ENCODE results near the gene HMGXB4. TPM values are rescaled to one million over a fixed set of nuclear protein-coding genes. Genes with fewer than 3 reads are reported as not detected.

HMGXB4 gene
- total and polyA plus RNA-seq, 3 donors from 2014 or later, result 26.5 to 63.4 (median 58.7) TPM

- 93% methylated on average over 7 of the region's 7 CpGs; no CpG with 5 or more reads in 1 of the 2 donors for WGBS, 2 donors
- Histone ChIP-seq H3K4me3 (no peak overlapping the region), H3K36me3 (ENCODE audit: low read depth, missing control alignments) (no peaks in the 10 kb centered on the region)
Observed at GRCh38 chr22:35333220-35333619, 75.9 kb downstream of the HMGXB4 start.

GRCh38 chr22:35334004-35334403, 76.7 kb downstream of the HMGXB4 start:
- no peak overlapping the region for H3K27ac ChIP-seq
- intact Hi-C loops (cut with DNase I; ENCODE audit: low total_unique reads), result no loop called here

More at GRCh38 chr22:35333220-35333619, 75.9 kb downstream of the HMGXB4 start:
- intact Hi-C loops (cut with DNase I; ENCODE audit: low total_unique reads), result no loop called here
- Histone ChIP-seq H3K9me3 (no peaks in the 10 kb centered on the region), H3K4me1 (peaks cover 13% of the 10 kb centered on the region), H3K27ac (no peak overlapping the region), H3K27me3 (no peaks in the 10 kb centered on the region)
- no peak for DNase-seq
- TF ChIP-seq CTCF (IDR thresholded peaks at IDR 0.05), result no peak
- no peak for TF ChIP-seq POLR2A (IDR thresholded peaks at IDR 0.05)

DNA sequence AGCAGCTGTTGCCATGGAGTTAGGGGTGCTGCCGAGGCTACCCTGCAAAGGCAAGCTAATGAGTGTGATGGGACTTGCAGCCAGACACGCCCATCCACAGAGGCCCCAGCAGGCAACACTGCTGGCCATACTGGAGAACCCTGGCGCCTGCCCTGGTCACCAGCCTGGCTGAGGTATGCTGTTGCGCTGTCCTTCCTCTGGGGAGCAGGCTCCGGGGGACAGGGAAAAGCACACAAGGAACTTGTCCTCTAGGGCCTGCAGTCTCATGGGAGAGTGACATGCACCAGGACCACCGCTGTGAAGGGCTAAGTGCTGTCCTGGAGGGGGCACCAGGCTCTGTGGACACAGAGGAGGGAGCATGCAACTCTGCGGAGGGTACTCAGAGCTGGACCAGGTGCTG, 78.2 kb downstream of the HMGXB4 start:
- no peaks in the 10 kb centered on the region for H3K36me3 ChIP-seq (ENCODE audit: low read depth, missing control alignments)
- H3K27ac ChIP-seq, result no peak overlapping the region
- no peaks in the 10 kb centered on the region for H3K27me3 ChIP-seq
- no peak for DNase-seq
- H3K4me3 ChIP-seq, result no peak overlapping the region
- TF ChIP-seq POLR2A (IDR thresholded peaks at IDR 0.05) (no peak), CTCF (IDR thresholded peaks at IDR 0.05) (no peak)
- no peaks in the 10 kb centered on the region for H3K9me3 ChIP-seq
- intact Hi-C loops (cut with DNase I; ENCODE audit: low total_unique reads), result no loop called here
- H3K4me1 ChIP-seq, result peaks cover 10% of the 10 kb centered on the region
- WGBS, 2 donors, result 85 to 88% methylated on average over 4 to 7 of the region's 7 CpGs

More at GRCh38 chr22:35334004-35334403, 76.7 kb downstream of the HMGXB4 start:
- Histone ChIP-seq H3K36me3 (ENCODE audit: low read depth, missing control alignments) (no peaks in the 10 kb centered on the region), H3K4me1 (peaks cover 13% of the 10 kb centered on the region), H3K9me3 (no peaks in the 10 kb centered on the region), H3K4me3 (no peak overlapping the region), H3K27me3 (no peaks in the 10 kb centered on the region)
- DNase-seq, result no peak
- WGBS, 2 donors, result 76 to 77% methylated on average over 3 to 9 of the region's 9 CpGs
- TF ChIP-seq POLR2A (IDR thresholded peaks at IDR 0.05), result no peak
- TF ChIP-seq CTCF (IDR thresholded peaks at IDR 0.05), result no peak

DNA sequence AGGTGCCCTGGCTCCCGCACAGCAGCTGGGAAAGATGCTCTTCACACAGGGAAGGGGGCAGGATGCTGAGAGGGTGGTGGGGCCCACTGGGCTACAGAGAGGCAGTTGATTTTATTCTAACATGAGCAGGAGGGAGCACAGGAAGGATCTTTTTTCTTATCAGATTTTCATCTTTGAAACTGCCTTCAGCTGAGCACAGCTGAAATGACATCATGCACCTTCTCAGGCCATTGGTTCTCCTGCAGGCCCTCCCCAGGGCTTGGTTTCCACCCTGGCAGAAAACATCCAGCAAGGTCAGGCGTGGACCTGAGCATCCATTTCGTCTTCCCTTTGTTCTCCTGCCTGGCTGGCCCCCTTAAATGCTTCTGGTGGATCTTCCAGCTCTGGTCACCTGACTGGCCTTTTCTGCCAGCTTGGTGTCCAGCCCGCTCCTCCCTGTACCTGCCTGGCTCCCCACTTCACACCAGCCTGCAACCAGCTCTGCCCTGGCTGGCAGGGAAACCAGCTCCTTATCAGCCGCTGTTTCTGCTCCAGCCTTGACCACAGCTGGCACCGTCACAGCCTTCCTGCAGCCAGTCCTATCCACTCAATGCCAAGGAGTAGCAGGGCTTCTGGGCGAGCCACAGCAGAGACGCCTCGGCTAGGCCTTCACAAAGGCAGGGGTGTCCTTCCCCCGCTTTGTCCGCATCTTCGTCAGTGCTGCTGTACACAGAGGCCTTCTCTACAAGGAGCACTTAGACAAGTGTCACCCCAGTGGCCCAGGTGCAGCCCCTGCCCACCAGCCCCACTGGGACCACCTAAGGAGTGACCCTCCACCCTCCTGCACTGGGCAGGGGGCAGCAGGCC, 78.9 kb downstream of the HMGXB4 start:
- WGBS, 2 donors, result 56 to 71% methylated on average over 7 to 12 of the region's 12 CpGs
- DNase-seq, result peak; percentile 68
- H3K36me3 ChIP-seq (ENCODE audit: low read depth, missing control alignments), result no peaks in the 10 kb centered on the region
- H3K9me3 ChIP-seq, result no peaks in the 10 kb centered on the region
- no peaks in the 10 kb centered on the region for H3K27me3 ChIP-seq
- H3K4me3 ChIP-seq, result no peak overlapping the region
- no peak for TF ChIP-seq POLR2A (IDR thresholded peaks at IDR 0.05)
- TF ChIP-seq CTCF (IDR thresholded peaks at IDR 0.05), result no peak
- intact Hi-C loops (cut with DNase I; ENCODE audit: low total_unique reads), result no loop called here
- no peak overlapping the region for H3K27ac ChIP-seq
- peaks cover 9% of the 10 kb centered on the region for H3K4me1 ChIP-seq

All from testis (tissue), 3 donors.